MCF 10A (cell line): ENCODE results near the gene TSEN34. TPM values are rescaled to one million over a fixed set of nuclear protein-coding genes. Genes with fewer than 3 reads are reported as not detected.
"Not testable (repeated sequence)": the region's sequence is repeated elsewhere in the genome, so short reads cannot be mapped to it uniquely, and the experiment has no call there.

ENCODE experiments used
- BruUV-seq: library from RNA; stranded (reverse); fragments of 400-500 nt; replicated peaks from 2 replicates; lab custom pipeline; 2021; lab: Mats Ljungman, UMichigan
- CTCF ChIA-PET: fragments of 300-600 bp; sonication (Branson Sonifier 250); formaldehyde crosslinking; extraction: SDS; loops from one replicate; lab custom pipeline; 2021; ENCODE audit warnings: antibody characterized with exemption, inconsistent platforms; lab: Yijun Ruan, JAX
- POLR2A ChIA-PET: fragments of 300-600, 350-650 bp; sonication (Branson Sonifier 250); formaldehyde crosslinking; extraction: SDS; loops from one replicate; lab custom pipeline; 2020; ENCODE audit warnings: antibody characterized with exemption, inconsistent platforms; lab: Yijun Ruan, JAX
- DNase-seq: peaks from one replicate; pipeline ENCODE4 v3.0.0-alpha.2; 2018; ENCODE audit not compliant: unreplicated experiment
- H3K27ac Mint-ChIP-seq: one replicate; pipeline ENCODE4 v1.8.0; 2022; ENCODE audit warnings: mild to moderate bottlenecking, low read depth, mixed read lengths; ENCODE audit not compliant: unreplicated experiment
- H3K27me3 Mint-ChIP-seq: one replicate; pipeline ENCODE4 v1.8.0; 2022; ENCODE audit warnings: mixed read lengths; ENCODE audit not compliant: insufficient read depth, unreplicated experiment
- H3K36me3 Mint-ChIP-seq: one replicate; pipeline ENCODE4 v1.8.0; 2022; ENCODE audit warnings: mild to moderate bottlenecking, moderate library complexity, mixed read lengths; ENCODE audit not compliant: insufficient read depth, unreplicated experiment
- H3K4me1 Mint-ChIP-seq: one replicate; pipeline ENCODE4 v1.8.0; 2022; ENCODE audit warnings: mixed read lengths; ENCODE audit not compliant: insufficient read depth, unreplicated experiment
- H3K4me3 Mint-ChIP-seq: one replicate; pipeline ENCODE4 v1.8.0; 2022; ENCODE audit warnings: mild to moderate bottlenecking, moderate library complexity, mixed read lengths; ENCODE audit not compliant: unreplicated experiment
- H3K9me3 Mint-ChIP-seq: one replicate; pipeline ENCODE4 v1.8.0; 2022; ENCODE audit warnings: mixed read lengths; ENCODE audit not compliant: unreplicated experiment
- intact Hi-C: fragments of 100-400 bp; cut with micrococcal nuclease; formaldehyde crosslinking; loops from 2 replicates; pipeline ENCODE4 v1.14.1; 2022
- total RNA-seq: library from RNA; stranded (reverse); gene quantifications from 2 replicates; pipeline ENCODE4 v1.2.3, GENCODE V29; 2022
- TF ChIP-seq, protein P1 (sequence below): fragments of 200-600 bp; IDR thresholded peaks from one replicate; pipeline ENCODE4 v1.8.0; 2022; ENCODE audit warnings: antibody characterized with exemption, mild to moderate bottlenecking; ENCODE audit not compliant: unreplicated experiment

TSEN34 gene
- total RNA-seq, 1 experiment from 2014 or later, result 40.1 TPM

DNA sequence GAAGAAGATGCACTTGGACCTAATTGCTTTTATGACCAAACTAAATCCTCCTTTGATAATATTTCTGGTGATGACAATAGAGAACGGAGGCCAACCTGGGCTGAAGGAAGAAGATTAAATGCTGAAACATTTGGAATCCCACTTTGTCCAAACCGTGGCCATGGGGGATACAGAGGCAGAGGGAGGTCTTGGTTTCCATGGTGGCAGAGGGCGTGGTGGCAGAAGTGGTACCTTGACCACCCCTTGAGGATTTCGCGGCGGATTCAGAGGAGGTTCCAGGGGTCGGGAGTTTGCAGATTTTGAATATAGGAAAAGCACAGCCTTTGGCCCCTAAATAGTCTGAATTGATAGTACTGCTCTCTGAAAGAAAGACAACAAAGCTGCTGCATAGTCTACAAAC is 38.9 kb downstream of the TSEN34 start:
- ChIA-PET CTCF (interaction anchor here (0.9 kb wide), 1 partner anchor 212 kb away, joined by 3 read pairs; no protein-coding TSS in a partner anchor), POLR2A (no interaction called here)
- no peaks in the 10 kb centered on the region for H3K4me1 Mint-ChIP-seq
- no TSS peak for BruUV-seq
- no peak overlapping the region for H3K27ac Mint-ChIP-seq
- H3K4me3 Mint-ChIP-seq, result no peak overlapping the region
- DNase-seq, result no peak
- no peaks in the 10 kb centered on the region for H3K36me3 Mint-ChIP-seq
- peaks cover 7% of the 10 kb centered on the region for H3K9me3 Mint-ChIP-seq
- intact Hi-C loops, result no loop called here
- H3K27me3 Mint-ChIP-seq, result peaks cover 33% of the 10 kb centered on the region
- TF ChIP-seq, protein P1, sequence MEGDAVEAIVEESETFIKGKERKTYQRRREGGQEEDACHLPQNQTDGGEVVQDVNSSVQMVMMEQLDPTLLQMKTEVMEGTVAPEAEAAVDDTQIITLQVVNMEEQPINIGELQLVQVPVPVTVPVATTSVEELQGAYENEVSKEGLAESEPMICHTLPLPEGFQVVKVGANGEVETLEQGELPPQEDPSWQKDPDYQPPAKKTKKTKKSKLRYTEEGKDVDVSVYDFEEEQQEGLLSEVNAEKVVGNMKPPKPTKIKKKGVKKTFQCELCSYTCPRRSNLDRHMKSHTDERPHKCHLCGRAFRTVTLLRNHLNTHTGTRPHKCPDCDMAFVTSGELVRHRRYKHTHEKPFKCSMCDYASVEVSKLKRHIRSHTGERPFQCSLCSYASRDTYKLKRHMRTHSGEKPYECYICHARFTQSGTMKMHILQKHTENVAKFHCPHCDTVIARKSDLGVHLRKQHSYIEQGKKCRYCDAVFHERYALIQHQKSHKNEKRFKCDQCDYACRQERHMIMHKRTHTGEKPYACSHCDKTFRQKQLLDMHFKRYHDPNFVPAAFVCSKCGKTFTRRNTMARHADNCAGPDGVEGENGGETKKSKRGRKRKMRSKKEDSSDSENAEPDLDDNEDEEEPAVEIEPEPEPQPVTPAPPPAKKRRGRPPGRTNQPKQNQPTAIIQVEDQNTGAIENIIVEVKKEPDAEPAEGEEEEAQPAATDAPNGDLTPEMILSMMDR, result no peak

DNA sequence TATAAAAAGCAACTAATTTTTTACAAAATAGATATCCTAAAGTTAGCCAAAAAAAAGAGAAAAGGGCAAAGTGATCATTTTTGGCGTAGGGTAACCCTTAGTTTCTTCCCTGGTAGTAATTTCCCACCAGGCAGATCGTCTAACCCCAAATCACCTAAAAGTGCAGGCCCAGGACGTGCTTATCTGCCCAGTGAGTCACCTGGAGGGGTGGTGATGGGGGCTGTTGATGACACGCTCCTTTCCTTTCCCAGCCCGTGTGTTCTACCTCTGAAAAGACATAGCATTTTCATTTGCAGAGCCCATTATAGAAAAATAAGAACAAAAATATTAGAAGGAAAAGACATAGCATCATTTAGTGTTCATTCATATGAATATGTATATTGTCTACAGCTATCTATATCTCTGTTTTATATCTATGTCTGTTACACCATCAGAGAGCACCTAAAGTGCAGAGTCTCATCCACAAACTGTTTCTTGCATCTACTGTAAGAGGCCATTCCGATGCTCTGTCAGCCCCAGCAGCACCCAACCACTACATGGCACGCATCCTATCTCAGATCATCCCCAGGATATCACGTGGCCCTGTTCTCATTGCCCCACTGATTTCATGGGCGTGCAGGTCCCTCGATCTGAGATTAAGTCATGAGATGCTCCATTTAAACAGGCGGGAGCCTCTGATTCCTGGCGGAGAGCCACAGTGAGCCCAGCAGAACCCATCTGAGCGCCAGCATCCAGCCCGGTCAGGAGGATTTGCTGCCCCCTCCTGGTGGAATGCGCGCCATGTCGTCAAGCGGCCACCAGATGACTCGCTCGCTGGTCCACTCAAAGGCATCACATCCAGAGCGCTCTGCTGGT is 40.2 kb downstream of the TSEN34 start:
- BruUV-seq, result no TSS peak
- H3K27me3 Mint-ChIP-seq, result peaks cover 28% of the 10 kb centered on the region
- no peaks in the 10 kb centered on the region for H3K4me1 Mint-ChIP-seq
- CTCF ChIA-PET, result interaction anchor here (0.6 to 1.1 kb wide), 10 partner anchors 21 to 1560 kb away, joined by 3 to 6 read pairs (median 3); no protein-coding TSS in a partner anchor
- TF ChIP-seq, protein P1, result peak; percentile 97
- peaks cover 7% of the 10 kb centered on the region for H3K9me3 Mint-ChIP-seq
- no peak overlapping the region for H3K27ac Mint-ChIP-seq
- POLR2A ChIA-PET, result no interaction called here
- intact Hi-C loops, result loop anchor here (1.0 kb wide), 3 partner anchors 42 to 389 kb away; partner anchors contain the start of gene MBOAT7
- DNase-seq, result peak; percentile 89
- no peaks in the 10 kb centered on the region for H3K36me3 Mint-ChIP-seq
- H3K4me3 Mint-ChIP-seq, result no peak overlapping the region

DNA sequence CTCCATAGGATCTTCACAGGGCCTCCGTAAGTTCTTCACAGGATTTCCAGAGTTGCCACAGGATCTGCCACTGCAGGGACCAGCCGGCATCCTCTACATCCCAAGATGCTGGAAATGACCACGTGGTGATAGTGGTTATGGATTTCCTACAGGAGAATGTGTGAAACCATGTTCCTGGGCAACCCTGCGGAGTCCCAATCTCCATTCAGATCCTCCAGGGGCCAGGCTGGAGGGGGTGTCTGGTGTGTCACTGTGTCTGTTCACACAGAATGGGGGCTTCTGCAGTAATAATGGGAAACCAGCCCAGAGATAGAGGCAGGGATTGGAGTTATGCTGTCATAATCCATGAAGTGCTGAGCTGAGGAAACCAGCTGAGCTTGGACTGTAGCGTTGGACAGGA is 42.8 kb downstream of the TSEN34 start:
- ChIA-PET CTCF (interaction anchor here (1.2 kb wide), 1 partner anchor 66 kb away, joined by 3 read pairs; no protein-coding TSS in a partner anchor), POLR2A (no interaction called here)
- intact Hi-C loops, result no loop called here

DNA sequence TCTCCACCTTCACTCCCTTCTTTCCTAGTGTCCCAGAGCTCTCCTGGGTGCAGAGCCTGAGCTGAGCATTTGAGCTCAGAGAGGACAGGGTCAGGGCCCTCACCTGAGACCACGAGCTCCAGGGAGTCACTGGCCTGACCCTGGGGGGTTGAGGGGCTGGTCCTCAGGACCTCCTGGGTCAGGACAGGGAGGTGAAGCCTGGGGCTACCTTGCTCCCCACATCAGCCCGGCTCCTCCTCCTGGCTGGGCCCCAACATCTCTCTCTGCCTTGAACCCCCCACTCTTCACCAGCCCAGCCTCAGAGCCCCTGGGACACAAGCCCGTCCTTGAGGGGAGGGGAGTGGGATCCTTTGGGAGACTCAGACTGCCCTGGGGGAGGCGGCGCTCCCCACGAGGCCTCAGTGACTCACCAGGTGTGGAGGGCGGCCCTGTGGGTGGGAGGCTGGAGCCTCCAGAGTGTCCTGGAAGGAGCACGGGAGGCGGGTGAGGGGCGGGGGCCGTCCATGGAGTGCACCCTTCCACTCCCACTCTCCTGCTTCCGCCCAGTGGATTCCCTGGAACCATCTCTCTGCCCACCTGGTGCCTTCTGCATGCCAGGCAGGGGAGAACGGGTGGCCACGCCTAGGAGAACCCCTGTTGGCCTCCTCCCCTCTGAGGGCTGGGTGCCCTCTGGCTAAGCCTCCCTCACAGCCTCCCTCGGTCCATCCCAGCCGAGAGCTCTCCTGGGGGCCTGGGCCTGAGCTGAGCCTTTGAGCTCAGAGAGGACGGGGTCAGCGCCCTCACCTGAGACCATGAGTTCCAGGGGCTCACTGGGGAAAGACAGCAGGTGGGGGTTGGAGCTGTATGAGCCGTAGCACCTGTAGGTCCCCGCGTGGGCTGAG is 48.6 kb downstream of the TSEN34 start:
- CTCF ChIA-PET, H3K9me3 Mint-ChIP-seq, H3K4me1 Mint-ChIP-seq, intact Hi-C loops, DNase-seq, H3K36me3 Mint-ChIP-seq, POLR2A ChIA-PET, H3K27ac Mint-ChIP-seq, H3K4me3 Mint-ChIP-seq, BruUV-seq: not testable (repeated sequence)
- peaks cover 52% of the 10 kb centered on the region for H3K27me3 Mint-ChIP-seq

More for the DNA sequence above, 42.8 kb downstream of the TSEN34 start:
- Mint-ChIP-seq H3K27ac (no peak overlapping the region), H3K27me3 (peaks cover 38% of the 10 kb centered on the region), H3K4me3 (no peak overlapping the region), H3K36me3 (no peaks in the 10 kb centered on the region), H3K9me3 (peaks cover 7% of the 10 kb centered on the region), H3K4me1 (no peaks in the 10 kb centered on the region)
- DNase-seq, result no peak
- no TSS peak for BruUV-seq
- TF ChIP-seq, protein P1, result no peak

- H3K36me3 Mint-ChIP-seq, H3K4me1 Mint-ChIP-seq, DNase-seq, H3K27ac Mint-ChIP-seq, POLR2A ChIA-PET, CTCF ChIA-PET, BruUV-seq, H3K9me3 Mint-ChIP-seq, H3K4me3 Mint-ChIP-seq, intact Hi-C loops: not testable (repeated sequence)
- peaks cover 51% of the 10 kb centered on the region for H3K27me3 Mint-ChIP-seq
These were observed 49.5 kb downstream of the TSEN34 start for GRCh38 chr19:54240372-54241336.

DNA sequence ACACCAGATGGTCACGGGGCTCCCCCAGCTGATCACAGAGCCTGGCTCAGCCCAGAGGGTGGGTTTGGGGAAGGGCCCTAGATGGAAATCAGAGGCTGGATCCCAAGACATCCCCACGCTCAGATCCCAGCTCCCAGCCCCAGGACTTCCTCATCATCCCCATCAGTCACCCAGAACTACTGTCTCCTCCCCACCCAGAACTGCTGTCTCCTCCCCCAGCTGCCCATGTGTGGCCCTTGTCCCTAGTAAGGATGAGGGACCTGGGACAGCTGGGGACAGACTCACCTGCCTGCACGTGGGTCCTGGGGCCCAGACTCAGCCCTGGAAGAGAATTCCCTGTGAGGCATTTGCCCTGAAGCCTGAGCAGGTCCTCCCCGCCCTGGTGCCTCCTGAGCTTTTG is 51.1 kb downstream of the TSEN34 start:
- intact Hi-C loops, H3K36me3 Mint-ChIP-seq, POLR2A ChIA-PET, H3K4me3 Mint-ChIP-seq, DNase-seq, H3K9me3 Mint-ChIP-seq, H3K27ac Mint-ChIP-seq, H3K4me1 Mint-ChIP-seq, CTCF ChIA-PET, BruUV-seq: not testable (repeated sequence)
- peaks cover 41% of the 10 kb centered on the region for H3K27me3 Mint-ChIP-seq
